HG02943 (cell line): ENCODE measurements around the gene WWP2.
"Not testable (repeated sequence)": the region's sequence is repeated elsewhere in the genome, so short reads cannot be mapped to it uniquely, and the experiment has no call there.

Source experiments
- ATAC-seq: cut with Tn5 transposase; IDR thresholded peaks from one replicate; pipeline ENCODE4 v1.9.1; 2021; ENCODE audit warnings: mild to moderate bottlenecking, low read depth, moderate library complexity; ENCODE audit not compliant: unreplicated experiment

WWP2 gene

DNA sequence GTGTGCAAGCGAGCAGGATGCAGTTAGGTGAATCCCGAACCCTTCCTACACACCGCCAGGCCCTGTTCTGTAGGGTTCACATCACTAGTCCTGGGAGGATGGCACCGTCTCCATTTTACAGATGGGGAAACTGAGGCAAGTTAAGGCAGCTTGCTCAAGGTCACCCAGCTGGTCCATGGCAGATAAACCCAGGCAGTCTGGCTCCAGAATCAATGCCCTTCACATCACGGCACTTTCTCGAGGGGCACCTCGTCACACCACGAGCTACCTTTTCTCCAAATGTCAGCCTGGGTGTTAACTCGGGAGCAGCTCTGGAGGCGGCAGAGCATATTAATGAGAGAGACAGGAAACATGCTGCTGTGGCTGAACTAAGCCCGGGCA is 16.9 kb upstream of the WWP2 start:
- no peak for ATAC-seq

DNA sequence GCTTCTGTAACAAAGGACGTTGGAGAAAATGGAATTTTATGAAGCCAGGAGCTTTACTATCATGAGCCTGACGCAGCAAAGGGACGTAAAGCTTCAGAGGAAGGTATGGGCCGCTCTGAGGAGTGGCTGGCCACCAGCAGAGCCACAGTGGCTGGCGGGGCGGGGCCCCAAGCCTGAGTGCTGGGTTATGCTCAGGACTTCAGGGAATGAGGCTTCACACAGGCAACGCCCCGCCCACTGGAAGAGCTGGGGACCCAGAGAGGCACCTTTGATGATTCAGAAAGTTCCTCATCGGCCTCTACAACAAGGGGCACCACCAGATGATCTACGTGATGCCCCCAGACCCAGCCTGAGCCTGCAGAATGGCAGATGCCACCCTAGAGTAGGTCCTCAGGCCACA is 16.2 kb upstream of the WWP2 start:
- ATAC-seq = no peak

DNA sequence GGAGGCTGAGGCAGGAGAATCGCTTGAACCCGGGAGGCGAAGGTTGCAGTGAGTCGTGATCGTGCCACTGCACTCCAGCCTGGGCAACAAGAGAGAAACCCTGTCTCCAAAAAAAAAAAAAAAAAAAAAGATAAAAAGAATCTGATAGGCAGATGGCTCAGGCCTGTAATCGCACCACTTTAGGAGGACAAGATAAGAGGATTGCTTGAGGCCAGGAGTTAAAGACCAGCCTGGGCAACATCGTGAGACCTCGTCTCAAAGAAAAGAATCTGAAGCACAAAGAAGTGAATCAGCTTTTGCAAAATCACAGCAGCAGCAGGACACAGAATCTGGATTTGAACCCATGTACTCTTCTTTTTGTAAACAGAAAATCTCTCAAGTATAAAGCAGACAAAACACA is 15.0 kb upstream of the WWP2 start:
- no peak for ATAC-seq

DNA sequence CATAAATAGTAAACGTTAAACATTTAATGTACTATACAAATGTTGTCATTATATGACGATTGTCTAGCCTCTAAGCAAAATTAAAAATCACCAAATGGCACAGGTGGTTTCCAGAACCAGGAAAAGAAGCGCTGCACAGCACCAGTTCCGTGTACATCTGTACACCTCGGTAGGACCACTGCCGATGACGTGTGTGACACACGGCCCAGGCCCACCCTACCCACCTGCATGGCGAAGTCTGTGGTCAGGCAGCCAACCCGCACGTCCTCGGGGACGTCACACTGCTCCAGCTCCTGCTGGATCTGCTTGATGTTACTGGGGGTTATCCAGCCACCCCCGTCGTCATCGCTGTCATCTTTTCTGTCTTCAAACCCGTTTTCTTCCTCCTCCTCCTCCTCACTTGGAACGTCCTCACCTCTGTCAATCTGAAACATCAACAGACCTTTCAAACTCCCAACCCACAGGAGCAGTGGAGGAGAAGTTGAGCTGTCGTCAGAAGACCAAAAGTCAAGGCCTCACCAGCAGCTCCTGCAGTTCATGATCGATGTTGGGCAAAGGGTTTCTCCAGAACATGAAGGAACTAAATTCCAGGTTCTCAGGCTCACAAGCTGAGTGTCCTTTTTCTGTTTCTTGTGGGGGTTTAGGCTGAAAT is 13.3 kb upstream of the WWP2 start:
- ATAC-seq = no peak

DNA sequence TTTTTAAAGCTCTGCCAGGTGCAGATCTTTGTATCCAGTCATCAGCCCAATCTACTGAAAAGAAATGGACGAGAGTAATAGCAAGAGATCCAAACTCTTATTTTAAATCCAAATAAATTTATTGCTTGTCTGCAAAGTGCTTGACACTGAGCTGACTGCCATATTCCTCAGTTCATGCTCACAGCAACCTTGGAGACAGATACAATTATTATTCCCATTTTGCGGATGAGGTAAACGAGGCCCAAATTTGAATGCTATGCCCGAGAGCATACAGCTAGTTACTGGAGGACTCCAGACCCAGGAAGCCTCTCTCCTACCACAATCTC is 8.0 kb upstream of the WWP2 start:
- ATAC-seq = no peak

DNA sequence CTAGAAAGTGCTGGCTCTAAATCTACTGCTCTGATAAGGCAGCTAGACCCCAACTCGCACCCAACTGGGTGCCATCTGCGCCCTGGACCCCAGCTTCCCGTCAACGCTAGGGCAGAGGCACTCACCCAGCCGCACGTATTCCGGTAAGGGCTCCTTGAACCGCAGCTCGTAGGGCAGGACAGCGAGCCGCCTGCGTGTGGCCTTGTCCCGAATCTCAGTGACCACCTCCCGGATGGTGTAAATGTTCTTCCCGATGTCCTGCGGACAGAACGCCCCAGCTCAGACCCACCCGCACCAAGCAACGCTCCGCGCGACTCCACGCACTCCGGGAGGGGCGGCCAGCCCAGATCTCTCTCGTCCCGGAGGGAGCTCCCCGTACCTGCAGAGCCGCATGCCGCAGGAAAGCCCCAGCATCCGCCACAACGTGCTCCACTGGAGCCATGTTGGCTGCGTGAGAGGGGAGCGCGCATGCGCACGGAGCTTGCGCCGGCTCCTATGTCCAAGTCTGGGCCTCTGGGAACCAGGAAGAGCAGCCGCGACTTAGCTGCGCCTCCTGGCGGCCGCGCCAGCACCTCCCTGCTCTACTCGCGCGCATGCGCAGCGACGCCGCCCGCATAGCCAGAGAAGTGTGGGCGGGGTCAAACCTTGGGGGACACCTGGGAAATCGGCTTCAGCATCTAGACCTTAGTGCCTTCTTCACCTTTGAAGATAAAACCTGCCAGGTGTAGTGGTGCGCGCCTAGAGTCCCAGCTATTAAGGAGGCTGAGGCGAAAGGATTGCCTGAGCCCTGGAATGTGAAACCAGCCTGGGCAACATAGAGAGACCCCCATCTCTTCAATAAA is 7.4 kb upstream of the WWP2 start, which contains the start of gene NOB1:
TSS of gene NOB1 (minus strand) at position 458 of the 842 bp plus-strand sequence. CDS start at position 442, 16 bp downstream.
- ATAC-seq = peak; percentile 84

DNA sequence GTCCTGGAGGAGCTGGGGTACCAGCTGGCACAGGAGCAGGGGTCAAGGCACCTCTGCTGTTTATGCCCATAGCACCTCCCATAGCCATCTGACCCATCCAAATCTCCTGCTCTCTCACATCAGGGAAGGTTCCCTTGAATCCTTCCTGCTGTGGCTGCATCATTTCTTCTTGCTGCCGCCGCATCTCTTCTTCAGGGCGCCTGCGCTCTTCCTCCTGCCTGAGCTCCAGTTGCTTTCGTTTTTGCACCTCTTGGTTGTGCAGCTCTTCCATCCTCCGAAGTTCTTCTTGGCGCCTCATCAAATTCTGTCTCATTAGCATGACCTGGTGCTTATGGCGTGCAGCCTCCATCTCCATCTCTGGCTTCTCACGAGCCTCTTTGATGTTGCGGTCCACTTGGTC is 5.4 kb upstream of the WWP2 start:
- ATAC-seq = no peak

DNA sequence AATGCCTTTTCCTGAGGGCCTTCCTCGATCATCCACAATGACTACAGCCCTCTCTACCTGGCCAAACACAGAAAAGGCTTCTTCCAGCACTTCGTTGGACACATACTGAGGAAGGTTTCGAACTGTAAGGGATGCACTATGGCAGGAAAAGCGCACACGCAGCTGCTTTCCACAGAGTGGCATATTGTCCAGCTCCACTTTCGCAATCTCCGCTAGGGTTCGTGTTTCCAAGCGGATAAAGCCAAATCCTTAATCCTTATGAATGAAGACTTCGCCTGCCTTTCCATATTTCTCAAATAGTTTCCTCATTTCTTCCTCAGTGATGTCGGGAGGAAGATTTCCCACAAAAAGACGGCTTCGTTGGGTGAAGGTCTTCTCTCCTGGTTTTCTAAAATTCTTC is 4.8 kb upstream of the WWP2 start:
- ATAC-seq = not testable (repeated sequence)

DNA sequence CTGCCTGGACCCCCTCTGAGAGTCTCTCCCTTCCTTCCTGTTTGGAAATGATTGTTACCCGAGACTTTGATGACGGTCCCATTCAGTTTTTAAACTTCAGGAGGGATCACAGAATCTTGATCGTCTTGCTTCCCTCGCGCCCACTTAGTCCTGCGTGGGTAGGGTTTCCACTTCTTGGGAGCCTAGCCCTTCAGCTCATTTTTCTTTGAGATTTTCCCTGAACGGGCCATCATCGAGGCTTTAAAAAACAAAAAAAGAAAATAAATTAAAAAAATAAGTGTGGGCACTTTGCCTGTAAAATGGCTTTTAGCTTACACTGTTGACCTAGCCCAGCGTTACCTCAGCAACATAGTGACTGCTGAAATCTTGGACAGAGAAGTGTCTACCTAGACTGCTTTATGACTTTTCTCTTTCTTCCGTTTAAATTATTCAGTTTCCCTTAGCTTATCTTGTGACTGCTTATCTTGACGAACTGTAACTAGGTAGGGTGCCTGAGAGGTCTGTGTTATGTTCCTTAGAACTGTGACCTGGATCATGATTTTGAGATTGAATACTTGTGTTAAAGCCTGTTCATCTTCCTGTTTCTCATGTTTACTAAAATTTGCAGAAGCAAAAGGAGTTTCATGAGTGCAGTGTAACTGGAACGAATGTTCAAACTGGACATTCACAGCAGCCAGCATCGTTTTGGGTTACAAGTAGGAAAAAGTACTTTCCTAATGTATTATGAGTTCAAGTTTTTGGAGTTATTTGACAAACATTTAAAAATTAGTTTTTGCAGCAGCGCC is 874 bp downstream of the WWP2 start:
- no peak for ATAC-seq

DNA sequence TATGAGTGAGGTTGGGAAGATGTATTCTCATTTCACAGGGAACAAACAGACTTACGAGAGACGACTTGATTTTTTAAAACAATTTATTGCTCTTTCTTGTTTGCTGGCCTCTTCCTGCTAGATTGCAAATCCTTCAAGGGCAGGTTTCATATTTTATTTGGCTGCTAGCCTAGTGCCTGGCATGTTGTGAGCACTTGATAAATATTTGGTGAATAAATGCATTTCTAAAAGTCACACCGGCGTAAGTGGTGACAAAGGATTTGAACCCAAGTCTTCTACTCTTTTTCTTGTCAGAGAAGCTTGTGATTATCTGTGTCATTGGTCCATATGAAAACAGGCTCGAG is 1.4 kb downstream of the WWP2 start:
- ATAC-seq = no peak

DNA sequence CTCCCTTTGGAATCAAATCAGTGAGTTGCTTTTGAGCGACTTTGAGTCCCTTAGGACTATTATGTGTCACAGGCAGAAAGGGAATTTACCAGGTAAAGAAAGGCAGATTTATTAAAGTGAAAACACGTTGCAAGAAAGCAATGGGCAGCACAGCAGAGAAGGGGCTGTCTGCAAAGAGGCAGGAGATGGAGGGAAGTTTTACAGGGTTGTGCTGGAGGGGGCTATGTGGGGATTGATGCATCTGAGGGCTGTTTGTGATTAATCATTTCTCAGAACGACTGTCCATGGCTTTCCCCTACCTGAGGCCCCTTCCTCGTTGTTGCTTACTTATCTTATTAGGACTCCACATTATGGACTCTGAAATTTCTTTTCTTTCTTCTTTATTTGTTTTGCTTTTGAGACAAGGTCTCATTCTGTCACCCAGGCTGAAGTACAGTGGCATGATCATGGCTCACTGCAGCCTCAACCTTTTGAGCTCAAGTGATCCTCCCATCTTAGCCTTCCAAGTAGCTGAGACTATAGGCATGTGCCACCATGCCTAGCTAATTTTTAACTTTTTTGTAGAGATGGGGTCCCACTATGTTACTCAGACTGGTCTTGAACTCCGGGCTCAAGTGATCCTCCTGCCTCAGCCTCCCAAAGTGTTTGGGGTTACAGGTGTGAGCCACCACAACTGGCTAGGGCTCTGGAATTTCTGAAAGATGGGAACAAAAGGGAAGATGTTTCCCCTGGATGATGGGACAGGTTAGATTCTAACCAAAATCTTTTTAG is 5.5 kb downstream of the WWP2 start:
- ATAC-seq = no peak

DNA sequence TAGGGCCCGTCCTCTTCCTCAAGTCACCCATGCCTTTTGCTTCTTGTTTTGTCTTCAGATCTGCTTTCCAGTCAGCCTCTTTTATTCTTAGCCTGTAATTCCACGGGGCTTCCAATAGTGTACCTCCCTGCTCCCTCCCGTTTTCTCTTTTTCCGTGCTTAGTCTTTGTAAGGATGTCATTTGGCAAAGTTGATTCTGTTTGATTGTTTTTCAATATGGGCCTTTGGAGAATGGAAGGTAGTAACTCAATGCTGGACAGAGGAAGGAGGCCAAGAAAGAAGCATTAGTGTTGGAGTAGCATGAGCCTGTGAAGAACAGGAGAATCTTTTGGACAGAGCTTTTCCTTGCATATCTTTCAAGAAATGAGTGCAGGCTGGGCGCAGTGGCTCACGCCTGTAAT is 6.5 kb downstream of the WWP2 start:
- ATAC-seq = no peak

DNA sequence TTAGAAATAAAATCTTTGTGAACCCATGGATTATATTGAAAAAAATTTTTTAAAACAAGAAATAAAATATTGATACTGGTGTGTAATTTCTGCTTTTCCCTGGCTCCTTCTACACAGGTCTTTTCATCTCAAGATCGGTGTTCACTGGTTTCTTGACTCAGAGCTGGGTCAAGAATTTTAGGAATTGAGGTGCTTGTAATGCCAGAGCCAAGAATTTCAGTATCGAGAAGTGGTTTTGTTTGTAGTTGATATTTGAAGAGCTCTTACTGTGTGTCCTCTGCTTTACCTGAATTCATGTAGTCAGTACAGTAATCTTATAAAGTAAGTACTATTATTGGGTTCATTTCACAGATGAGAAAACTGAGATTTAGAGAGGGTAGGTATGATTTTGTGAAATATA is 7.3 kb downstream of the WWP2 start:
- no peak for ATAC-seq

DNA sequence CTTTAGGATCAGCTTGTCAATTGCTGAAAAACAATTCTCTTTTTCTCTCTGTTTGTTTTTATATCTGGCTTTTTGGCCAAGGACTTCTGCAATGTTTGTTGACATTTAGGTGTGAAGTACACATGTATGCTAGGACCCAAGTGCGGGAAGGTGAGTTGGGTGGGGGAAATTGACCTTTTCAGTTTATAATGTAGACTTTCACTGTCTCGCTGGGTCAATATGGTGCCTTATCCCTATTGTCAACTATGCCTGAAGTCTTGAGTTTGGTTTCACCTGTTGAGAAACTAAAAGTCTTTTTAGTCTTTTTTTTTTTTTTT is 9.5 kb downstream of the WWP2 start:
- no peak for ATAC-seq

DNA sequence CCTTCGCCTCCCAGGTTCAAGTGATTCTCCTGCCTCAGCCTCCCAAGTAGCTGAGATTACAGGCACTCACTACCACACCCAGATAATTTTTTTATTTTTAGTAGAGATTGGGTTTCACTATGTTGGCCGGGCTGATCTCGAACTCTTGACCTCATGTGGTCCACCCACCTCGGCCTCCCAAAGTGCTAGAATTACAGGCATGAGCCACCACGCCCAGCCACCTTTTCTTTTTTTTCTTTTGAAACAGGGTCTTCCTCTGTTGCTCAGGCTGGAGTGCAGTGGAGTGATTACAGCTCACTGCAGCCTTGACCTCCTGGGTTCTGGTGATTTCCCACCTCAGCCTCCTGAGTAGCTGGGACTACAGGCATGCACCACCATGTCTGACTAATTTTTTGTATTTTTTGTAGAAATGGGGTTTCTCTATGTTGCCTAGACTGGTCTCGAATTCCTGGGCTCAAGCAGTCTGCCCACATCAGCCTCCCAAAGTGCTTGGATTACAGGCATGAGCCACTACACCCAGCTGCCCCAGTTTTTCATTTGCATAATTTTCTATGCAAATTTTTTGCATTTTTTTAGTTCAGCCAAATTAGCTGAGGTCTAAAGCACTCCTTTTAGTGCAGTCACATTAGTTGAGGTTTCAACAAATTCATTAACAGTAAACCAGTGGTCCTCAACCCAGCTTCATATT is 11.3 kb downstream of the WWP2 start:
- ATAC-seq = no peak

DNA sequence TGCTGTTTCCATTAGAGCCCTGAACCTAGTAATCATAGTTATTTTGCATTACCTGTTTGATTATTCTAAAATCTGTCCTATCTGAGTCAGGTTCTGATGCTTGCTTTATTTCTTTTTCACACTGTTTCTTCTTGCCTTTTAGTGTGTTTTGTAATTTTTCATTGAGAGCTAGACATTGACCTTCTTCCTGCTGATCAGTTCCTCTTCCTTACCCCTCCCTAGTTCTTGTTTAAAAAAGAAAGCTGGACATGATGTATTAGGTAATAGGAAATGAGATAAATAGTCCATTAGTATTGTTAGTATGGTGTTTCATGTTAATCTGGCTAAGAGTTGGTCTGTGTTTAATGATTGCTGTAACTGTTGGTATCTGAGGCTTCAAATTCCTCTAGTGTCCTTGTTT is 13.4 kb downstream of the WWP2 start:
- no peak for ATAC-seq

DNA sequence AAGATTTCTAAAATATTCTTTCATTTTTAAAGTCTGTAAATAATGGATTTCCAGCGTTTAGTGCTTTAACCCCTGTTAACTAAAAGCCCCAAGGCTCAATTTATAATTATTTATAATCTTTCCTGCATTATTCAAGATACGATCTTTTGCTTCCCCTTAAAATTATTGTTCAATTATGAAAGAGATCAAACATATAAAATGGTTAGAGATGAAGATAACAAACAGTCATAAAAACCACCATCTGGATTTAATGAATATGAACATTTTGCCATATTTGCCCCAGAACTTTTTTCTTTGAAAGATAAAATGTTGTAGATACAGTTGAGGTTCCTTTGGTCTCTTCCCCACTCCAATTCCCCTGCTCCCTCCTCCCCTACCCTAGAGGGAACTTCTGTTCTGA is 17.6 kb downstream of the WWP2 start:
- ATAC-seq = no peak

DNA sequence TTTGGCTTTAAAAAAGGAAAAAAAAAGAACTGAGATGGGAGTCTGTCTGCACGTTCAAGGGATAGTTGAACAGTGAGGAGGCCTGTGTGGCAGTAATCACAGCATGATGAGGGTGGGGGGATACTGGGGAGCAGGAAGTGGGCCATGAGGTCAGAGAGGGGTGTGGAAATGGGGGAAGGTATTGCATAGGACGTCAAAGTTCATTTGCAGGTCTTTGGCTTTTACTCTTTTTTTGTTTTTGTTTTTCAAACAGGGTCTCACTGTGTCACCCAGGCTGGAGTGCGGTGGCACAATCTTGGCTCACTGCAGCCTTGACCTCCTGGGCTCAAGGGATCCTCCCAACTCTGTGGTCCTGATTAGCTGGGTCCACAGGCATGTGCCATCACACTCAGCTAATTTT is 19.0 kb downstream of the WWP2 start:
- ATAC-seq = no peak

DNA sequence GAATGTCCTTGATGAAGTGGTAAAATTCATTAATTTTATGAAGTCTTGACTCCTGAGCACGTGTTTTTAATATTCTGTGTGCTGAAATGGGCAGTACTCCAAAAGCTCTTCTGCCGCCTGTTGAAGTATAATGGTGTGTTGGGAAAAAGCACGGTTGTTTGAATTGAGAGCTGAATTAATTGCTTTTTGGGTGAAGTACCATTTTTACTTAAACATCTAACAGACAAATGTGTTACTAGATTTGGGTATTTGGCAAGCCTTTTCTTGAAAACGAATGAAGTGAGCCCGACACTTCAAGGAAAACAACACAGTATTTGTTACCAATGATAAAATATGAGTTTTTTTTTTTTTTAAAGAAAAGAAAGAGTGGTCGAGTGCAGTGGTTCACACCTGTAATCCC is 22.5 kb downstream of the WWP2 start:
- no peak for ATAC-seq

DNA sequence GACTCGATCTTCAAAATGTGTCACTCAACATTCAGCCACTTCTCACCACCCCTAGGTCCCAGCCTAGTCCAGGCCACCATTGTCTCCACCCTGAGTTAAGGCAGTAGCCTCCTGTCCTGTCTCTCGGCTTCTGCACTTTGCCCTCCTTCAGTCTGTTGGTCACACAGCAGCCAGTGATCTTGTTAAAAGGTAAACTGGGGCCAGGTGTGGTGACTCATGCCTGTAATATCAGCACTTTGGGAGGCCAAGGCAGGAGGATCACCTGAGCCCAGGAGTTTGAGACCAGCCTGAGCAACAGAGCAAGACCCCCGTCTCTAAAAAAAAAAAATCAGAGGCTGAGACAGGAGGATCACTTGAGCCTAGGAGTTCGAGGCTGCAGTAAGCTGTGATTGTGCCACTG is 25.8 kb downstream of the WWP2 start:
- no peak for ATAC-seq
